Transverse colon (tissue), 3 donors: ENCODE data around the gene QDPR.

Experiments used
- CTCF ChIP-seq, 5 experiments: fragments of 200-600 bp in 3 of 5; fragments of 450-650 bp in 2 of 5; sonication (generic) in 3 of 5; IDR thresholded peaks; 1 replicate in 2 of 5; 2 replicates in 3 of 5; pipeline ENCODE4 v1.5.1; 2016 to 2017; ENCODE audit warnings: antibody characterized with exemption in 5 of 5, inconsistent platforms in 3 of 5, mild to moderate bottlenecking in 2 of 5, moderate library complexity in 1 of 5
- POLR2A ChIP-seq: fragments of 450-650 bp; IDR thresholded peaks from one replicate; pipeline ENCODE4 v1.6.1; 2016; ENCODE audit warnings: antibody characterized with exemption, mild to moderate bottlenecking, moderate library complexity

GRCh38 chr4:17502756-17503155 lies 9.1 kb downstream of the QDPR start:
- no peak for TF ChIP-seq POLR2A
- TF ChIP-seq CTCF (IDR thresholded peaks at IDR 0.05): no peak
